Activated T-cell treated with anti-CD3 and anti-CD28 coated beads, Interleukin-2, amount 50 U/mL, for 1 hour (primary cell): Measurements from ENCODE around the gene STXBP3.
"Not testable (repeated sequence)": the region's sequence is repeated elsewhere in the genome, so short reads cannot be mapped to it uniquely, and the experiment has no call there.

Experiments used
- DNase-seq: peaks from one replicate; pipeline ENCODE4 v3.0.0-alpha.2; 2020

STXBP3 gene

GRCh38 chr1:108746382-108747170 is at the start of gene STXBP3:
Gene STXBP3 (plus strand): TSS chr1:108746674. CDS start chr1:108746738, 64 bp downstream.
- DNase-seq = peak; percentile 100

GRCh38 chr1:108699375-108700332 is 46.8 kb upstream of the STXBP3 start:
- no peak for DNase-seq

- no peak for DNase-seq
Observed at GRCh38 chr1:108701176-108701849, 45.2 kb upstream of the STXBP3 start.

GRCh38 chr1:108702109-108702508 is 44.4 kb upstream of the STXBP3 start:
- not testable (repeated sequence) for DNase-seq

- DNase-seq = no peak
Observed at GRCh38 chr1:108703939-108704338, 42.5 kb upstream of the STXBP3 start.

GRCh38 chr1:108704496-108704895 is 42.0 kb upstream of the STXBP3 start:
- no peak for DNase-seq

- DNase-seq = no peak
Observed at GRCh38 chr1:108706643-108707042, 39.8 kb upstream of the STXBP3 start.

GRCh38 chr1:108708691-108709660 is 37.5 kb upstream of the STXBP3 start:
- peak; percentile 70 for DNase-seq

- no peak for DNase-seq
Observed at GRCh38 chr1:108712606-108713150, 33.8 kb upstream of the STXBP3 start, which contains the start of gene FNDC7. Gene FNDC7 (plus strand): TSS chr1:108712908. CDS start chr1:108712934, 26 bp downstream.

GRCh38 chr1:108715932-108716331 is 30.5 kb upstream of the STXBP3 start:
- DNase-seq = no peak

GRCh38 chr1:108716437-108717230 is 29.8 kb upstream of the STXBP3 start:
- DNase-seq = no peak

GRCh38 chr1:108717774-108718316 is 28.6 kb upstream of the STXBP3 start:
- DNase-seq = no peak

- no peak for DNase-seq
Observed at GRCh38 chr1:108718927-108719655, 27.4 kb upstream of the STXBP3 start.

- no peak for DNase-seq
Observed at GRCh38 chr1:108719656-108720435, 26.6 kb upstream of the STXBP3 start.

GRCh38 chr1:108722292-108722691 is 24.2 kb upstream of the STXBP3 start:
- no peak for DNase-seq

GRCh38 chr1:108725906-108726305 is 20.6 kb upstream of the STXBP3 start:
- DNase-seq = no peak

GRCh38 chr1:108728327-108728923 is 18.0 kb upstream of the STXBP3 start:
- DNase-seq = no peak

GRCh38 chr1:108729481-108729880 is 17.0 kb upstream of the STXBP3 start:
- no peak for DNase-seq
